Measurements from ENCODE around the gene TMEM245.
A peak's percentile ranks its signal among the peaks of the same experiment; 100 is the strongest.

TMEM245 gene

GRCh38 chr9:109020581-109021511 is 98.9 kb downstream of the TMEM245 start:
- DNase-seq: no peak

DNA sequence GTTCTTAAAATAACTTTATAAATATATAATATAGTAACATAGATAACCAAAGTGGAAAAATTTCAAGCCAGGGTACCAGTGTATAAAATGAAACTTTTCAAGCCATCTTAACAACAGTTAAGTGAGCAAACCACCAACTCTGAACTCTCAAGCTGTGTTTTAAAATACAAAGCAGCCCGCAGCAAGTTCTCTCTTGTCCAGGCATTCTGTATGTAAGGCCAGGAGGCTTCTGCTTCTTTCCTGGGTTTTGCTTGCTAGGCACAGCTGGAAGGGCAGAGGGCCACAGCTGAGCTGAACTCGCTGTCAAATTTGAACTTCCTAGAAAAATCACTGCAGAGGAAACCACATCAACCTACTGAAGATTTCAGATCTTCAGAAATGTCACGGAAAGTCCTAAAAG is 99.6 kb downstream of the TMEM245 start:
- no peak for DNase-seq

DNA sequence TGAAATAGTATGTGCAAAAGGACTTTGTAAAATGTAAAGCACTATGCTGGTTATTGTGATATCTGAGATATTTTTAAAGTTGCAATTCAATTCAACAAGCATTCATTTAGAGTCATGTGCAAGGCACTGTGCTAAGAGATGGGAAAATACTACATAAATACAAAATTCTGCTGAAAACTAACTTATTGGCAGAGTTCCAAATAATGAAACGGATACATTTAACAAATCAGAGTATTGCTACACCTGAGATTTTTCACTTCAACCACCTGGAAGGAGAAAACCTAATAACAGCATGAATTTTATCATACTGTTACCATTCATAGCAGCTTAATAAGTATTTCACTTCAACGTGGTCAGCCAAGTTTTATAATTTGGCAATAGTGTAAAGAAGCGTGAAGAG is 100.3 kb downstream of the TMEM245 start:
- no peak for DNase-seq

- DNase-seq: no peak
Observed at GRCh38 chr9:109017493-109017892, 102.3 kb downstream of the TMEM245 start.

DNA sequence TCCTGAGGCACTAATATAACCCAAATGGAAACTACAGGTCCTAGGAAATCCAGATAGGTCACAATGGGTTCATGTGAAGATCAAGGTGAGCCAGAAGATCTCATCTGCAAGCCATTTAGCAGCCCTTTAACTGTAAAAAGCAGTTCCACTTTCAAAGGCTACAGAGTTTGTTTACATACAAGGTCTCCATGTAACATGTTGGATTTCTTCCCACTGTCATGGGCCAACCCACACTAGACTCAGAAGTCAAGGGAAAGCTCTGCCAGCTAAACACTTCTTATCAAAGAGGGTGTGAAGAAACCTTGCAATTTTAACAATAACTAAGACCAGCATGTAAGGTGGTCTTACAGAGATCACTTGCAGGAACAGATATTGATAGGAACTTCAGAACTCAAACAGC is 102.7 kb downstream of the TMEM245 start:
- DNase-seq: no peak

GRCh38 chr9:109016132-109016531 is 103.6 kb downstream of the TMEM245 start:
- DNase-seq: no peak

DNA sequence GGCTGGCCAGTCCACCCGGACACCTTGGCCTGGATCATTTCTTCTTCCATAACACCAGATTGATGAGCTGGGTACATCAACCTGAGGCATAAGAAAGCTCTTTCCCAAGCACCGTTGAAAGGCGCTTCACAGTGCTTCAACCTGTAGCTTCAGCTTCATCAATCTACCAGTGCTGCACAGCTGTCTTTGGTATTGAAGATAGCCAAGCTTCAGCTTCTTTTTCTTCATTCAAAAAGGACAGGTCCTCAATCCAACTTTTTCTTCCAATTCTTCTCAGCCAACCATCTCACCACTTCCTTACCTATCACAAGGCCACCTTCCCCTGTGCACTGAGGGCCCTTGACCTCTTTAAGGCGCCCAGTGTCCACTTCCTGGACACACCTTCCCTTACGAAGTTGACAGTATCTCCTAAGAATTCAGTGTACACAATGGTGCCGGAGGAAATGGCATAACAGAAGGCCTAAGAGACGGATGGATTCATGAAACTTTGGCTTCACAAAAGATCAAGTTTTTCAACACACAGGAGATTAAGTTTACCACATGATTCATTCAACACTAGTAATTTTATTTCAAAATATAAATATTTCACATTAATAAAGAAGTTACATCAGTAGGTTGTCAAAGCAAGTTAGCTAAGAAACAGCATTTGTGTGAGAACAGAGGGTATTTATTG is 105.0 kb downstream of the TMEM245 start:
- no peak for DNase-seq

DNA sequence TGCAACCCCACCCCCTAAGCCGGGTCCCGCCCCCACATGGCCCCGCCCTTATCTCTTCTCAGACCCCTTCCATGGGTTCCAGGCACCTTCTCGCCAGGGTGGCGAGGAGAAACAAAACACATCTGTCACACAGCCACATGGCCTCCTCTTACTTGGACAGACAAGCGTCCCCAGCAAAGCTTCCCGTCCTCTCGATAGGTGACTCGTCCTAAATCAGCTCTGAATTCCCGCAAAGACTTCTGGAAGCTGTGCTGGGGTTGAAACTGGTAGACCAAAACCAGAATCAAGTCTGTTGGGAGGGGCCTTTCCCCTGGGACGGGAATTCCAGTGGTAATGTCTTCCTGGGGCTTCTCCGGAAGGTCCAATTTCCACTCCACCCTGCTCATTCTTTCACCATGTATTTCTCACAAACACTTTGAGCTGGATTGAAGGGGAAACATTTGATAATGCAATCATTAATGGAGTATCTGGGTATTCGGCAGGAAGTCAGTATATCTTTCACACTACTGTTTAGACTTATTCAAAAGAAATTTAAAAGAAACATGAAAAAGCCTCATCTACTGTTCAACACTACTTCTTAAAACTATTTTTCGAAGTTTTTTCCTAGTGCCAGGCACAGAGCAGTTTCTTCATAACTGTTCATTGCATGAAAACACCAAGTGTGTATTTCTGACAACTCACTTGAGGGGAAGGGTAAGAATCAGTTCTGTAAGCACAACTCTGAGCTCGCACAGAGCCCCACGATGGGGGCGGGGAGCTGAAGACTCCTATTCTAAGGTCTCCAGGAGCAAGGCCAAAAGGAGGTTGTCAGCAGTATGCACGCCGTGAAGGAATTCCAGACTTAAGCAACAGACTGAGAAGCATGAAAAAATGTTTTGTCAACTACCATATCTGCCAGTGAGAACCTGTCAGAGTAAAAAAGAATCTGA is 105.8 kb downstream of the TMEM245 start:
- no peak for DNase-seq

DNA sequence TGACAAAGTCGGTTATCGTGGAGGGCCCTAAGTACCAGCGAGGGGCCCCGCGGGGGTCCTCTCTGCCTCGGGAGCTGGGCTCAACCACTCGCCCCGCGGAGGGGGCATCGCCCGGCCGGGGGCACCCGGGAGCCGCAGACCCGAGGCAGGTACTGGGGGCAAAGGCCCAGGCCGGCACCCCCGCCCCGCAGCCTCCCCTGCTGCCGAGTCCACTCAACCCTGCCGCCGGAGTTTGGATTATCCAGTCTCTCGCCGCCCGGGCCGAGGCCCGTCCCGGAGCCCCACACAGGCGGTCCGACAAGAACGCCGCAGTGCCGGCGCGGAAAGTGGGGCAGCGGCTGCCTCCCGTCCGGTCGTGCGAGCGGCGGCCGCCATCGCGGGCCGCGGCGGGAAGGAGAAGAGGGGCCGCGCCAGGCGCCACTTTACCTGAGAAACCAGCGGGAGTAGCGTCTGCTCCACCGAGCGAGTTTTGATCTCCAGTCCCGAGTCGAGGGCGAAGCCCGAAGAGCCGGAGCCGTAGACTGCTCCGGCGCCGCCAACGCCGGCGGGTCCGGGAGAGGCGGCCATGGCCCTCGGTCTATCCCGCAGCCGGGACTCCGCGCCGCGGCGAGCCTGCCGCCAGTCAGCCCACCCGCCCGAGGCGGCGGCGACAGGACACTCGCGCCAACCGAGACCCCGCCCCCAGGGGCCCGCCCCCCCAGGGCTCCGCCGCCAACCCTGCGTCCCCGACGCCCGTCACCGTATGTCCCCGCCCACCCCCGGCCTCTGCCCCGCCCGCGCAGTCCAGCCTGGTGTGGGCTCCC is 106.7 kb downstream of the TMEM245 start, which contains the start of gene CTNNAL1:
Gene CTNNAL1 (minus strand): TSS at position 624 of the 803 bp plus-strand sequence. CDS start 57 bp downstream, at position 567.
- peak; percentile 87 for DNase-seq

DNA sequence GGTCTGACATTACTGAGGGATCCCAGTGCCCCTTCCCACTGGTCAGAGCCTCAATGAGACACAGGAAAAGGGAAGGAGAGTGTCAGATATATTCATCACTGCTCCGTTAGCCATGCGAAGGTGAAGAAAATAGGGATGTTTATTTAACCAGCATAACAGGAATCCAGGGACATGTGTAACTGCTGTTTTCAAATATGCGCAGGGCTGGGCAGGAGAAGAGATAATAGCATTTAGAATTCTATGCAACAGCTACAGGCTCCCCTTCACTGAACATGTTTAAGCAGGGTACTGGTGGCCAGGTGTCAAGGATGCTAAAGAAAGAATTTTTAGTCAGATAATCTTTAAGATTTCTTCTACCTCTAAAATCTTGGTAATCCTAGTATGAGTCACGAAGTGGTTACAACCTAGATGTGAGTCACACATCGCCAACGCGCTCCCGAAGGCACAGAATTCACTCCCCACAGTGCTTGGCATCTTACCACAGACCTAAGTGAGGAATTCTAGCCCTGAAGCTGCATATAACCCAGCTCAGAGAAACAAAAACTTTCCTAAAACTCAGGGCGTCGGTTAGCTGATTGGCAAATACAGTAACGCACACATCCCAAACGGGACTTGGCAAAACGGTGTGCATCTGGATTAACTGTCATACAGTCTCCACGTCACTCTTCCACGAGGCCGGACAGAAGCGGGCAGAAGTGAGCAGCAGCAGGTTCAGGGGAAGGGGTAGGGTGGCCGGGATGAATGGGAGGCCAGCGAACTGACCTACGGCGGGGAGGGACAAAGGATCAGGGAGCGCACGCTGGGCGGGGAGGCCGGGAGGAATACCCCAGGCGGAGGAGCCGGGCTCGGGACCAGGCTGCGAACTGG is 107.5 kb downstream of the TMEM245 start:
- peak; percentile 42 for DNase-seq

DNA sequence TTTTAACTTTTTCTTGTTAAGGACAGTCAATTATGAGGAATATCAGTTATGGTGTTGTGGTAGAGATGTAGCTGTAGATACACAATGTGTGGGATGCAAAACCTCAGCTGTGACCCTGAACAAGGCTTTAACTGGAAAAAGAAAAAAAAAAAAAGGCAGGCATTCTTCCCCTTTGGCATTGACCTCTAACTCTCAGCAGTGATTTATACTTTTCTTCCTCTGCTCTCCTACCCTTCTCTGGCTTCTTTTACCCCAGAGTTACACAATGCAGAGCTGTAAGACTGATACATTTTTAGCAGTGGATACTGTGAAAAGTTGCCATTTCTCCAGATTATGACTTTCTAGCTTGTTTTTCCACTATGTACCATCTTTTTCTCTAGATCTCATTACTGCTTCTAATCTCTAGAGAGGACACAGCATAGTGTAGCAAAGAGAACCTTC is 108.5 kb downstream of the TMEM245 start:
- no peak for DNase-seq

DNA sequence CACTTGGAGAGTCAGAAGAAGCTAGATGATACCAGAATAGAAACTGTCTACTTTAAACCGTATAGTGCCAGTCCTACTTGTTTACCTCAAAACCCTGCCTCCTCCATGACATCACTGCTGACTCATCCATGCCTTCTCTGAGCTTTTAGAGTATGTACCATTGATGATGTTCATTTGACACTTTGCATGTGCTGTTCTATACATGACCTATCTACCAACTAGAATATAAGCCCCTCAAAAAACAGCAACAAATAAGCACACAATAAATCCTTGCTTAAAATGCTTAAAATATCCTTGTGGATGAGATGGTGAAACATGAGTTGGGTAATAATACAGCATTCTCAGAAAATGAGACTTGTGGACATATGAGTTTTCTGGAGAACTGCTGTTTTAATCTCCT is 109.0 kb downstream of the TMEM245 start:
- peak; percentile 58 for DNase-seq

- no peak for DNase-seq
Observed at GRCh38 chr9:109005678-109006077, 114.1 kb downstream of the TMEM245 start.

GRCh38 chr9:109003116-109003515 is 116.6 kb downstream of the TMEM245 start:
- DNase-seq: no peak

GRCh38 chr9:109002141-109002540 is 117.6 kb downstream of the TMEM245 start:
- DNase-seq: no peak

GRCh38 chr9:109001275-109001676 is 118.5 kb downstream of the TMEM245 start:
- DNase-seq: no peak

GRCh38 chr9:108997112-108997511 is 122.6 kb downstream of the TMEM245 start:
- DNase-seq: no peak

GRCh38 chr9:108996643-108997042 is 123.1 kb downstream of the TMEM245 start:
- DNase-seq: no peak

GRCh38 chr9:108994695-108995094 is 125.1 kb downstream of the TMEM245 start:
- DNase-seq: peak; percentile 10

DNA sequence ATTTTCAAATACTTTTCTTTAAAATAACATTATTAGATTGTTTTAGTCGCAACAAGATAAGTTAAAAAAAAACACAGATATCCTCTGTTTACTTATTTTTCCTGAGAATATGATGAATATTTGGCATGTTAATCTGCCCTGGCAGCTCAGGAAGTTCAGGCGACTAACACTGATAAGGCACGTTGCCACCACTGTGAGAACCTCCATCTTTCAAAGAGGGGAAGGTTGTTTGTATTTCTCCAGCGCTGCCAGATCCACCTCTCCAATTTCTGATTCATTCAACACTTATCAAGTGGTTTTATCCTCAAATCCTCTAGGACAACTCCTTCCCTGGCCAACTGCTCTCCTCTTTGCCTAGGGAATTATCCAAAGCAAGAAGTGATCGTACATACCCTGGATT is 128.3 kb downstream of the TMEM245 start:
- DNase-seq: no peak

DNA sequence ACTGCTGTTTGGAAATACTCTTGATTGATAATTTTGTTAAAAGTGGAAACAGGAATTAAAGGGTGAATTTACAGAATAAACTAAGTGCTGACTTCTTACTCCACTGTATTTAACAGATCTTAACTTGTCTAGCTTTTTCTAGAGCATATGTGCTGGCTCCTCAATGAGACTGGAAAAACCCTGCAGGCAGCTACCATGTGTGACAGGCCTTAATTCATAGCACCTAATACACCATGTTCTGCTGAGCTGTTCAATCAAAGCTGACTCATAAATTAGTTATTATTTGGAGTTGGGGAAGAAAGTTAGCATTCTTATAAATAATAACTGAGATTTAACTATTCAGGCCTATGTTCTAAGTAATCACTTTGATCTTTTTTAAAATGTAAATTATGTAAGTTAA is 135.9 kb downstream of the TMEM245 start:
- DNase-seq: no peak

Data from RPMI8226 (cell line).